Transverse colon (tissue), 4 donors: ENCODE data around the gene GADD45B. TPM values are rescaled to one million over a fixed set of nuclear protein-coding genes. Genes with fewer than 3 reads are reported as not detected.

Experiments used
- DNase-seq: peaks from one replicate; pipeline ENCODE4 v3.0.0-alpha.2; 2019
- H3K27ac ChIP-seq, 4 donors: fragments of 200-600 bp; sonication (generic); 2 replicates each; pipeline ENCODE4 v1.5.1; 2016 to 2018; ENCODE audit warnings: inconsistent platforms in 4 of 4
- H3K27me3 ChIP-seq: fragments of 200-600 bp; sonication (generic); 2 replicates; pipeline ENCODE4 v1.5.1; 2017; ENCODE audit warnings: inconsistent platforms
- H3K36me3 ChIP-seq, 4 donors: fragments of 200-600 bp; sonication (generic); 2 replicates each; pipeline ENCODE4 v1.5.1; 2017 to 2019; ENCODE audit warnings: inconsistent platforms in 4 of 4
- H3K4me1 ChIP-seq, 4 donors: fragments of 200-600 bp; sonication (generic); 2 replicates each; pipeline ENCODE4 v1.5.1; 2017 to 2020; ENCODE audit warnings: inconsistent platforms in 4 of 4
- H3K4me3 ChIP-seq, 4 donors: fragments of 200-600 bp; sonication (generic); 1 replicate in 1 of 4; 2 replicates in 3 of 4; pipeline versions ENCODE4 v1.5.1 to v1.6.1; 2017 to 2019; ENCODE audit warnings: inconsistent platforms in 4 of 4
- H3K9me3 ChIP-seq, 2 donors: fragments of 200-600 bp; sonication (generic); 2 replicates each; pipeline ENCODE4 v1.5.1; 2017 to 2019; ENCODE audit warnings: inconsistent platforms in 2 of 2
- EP300 ChIP-seq: sonication (generic); formaldehyde crosslinking; IDR thresholded peaks from one replicate; pipeline ENCODE4 v1.6.1; 2017; ENCODE audit warnings: antibody characterized with exemption, low read depth
- POLR2A ChIP-seq: fragments of 450-650 bp; IDR thresholded peaks from one replicate; pipeline ENCODE4 v1.6.1; 2016; ENCODE audit warnings: antibody characterized with exemption, mild to moderate bottlenecking, moderate library complexity
- POLR2AphosphoS5 ChIP-seq, 3 donors: sonication (generic); formaldehyde crosslinking; IDR thresholded peaks; one replicate each; pipeline ENCODE4 v1.6.1; 2016; ENCODE audit warnings: antibody characterized with exemption in 3 of 3
- WGBS, 2 donors: methylation state at CpG; one replicate each; pipeline ENCODE4 v1.1.5; 2018; ENCODE audit warnings: low coverage in 1 of 2; 5-methylcytosine and 5-hydroxymethylcytosine counted together
- in situ Hi-C, 4 donors: fragments of 200-750 bp; cut with MboI; loops; one replicate each; pipeline versions ENCODE4 v1.15.0 to v1.15.1; 2017; ENCODE audit warnings: low sequenced_read_pairs in 3 of 4, low pct_ligation_motif_present in 1 of 4, low pct_unique_long_range_greater_than_20kb in 1 of 4
- intact Hi-C: fragments of 100-400 bp; cut with DNase I; formaldehyde crosslinking; loops from one replicate; pipeline ENCODE4 v1.15.1; 2023; ENCODE audit warnings: low total_unique reads
- total RNA-seq, 4 donors: library from RNA; depleted of rRNA; stranded (reverse); fragments of >200 nt; gene quantifications; one replicate each; pipeline ENCODE4 v1.1.0, GENCODE V29; 2016
- TF ChIP-seq, protein P1 (sequence below), 5 experiments: fragments of 200-600 bp in 3 of 5; fragments of 450-650 bp in 2 of 5; sonication (generic) in 3 of 5; IDR thresholded peaks; 1 replicate in 2 of 5; 2 replicates in 3 of 5; pipeline ENCODE4 v1.5.1; 2016 to 2017; ENCODE audit warnings: antibody characterized with exemption in 5 of 5, inconsistent platforms in 3 of 5, mild to moderate bottlenecking in 2 of 5, moderate library complexity in 1 of 5

Gene GADD45B
- total RNA-seq, 4 donors from 2014 or later = 59.0 to 280 (median 167) TPM

DNA sequence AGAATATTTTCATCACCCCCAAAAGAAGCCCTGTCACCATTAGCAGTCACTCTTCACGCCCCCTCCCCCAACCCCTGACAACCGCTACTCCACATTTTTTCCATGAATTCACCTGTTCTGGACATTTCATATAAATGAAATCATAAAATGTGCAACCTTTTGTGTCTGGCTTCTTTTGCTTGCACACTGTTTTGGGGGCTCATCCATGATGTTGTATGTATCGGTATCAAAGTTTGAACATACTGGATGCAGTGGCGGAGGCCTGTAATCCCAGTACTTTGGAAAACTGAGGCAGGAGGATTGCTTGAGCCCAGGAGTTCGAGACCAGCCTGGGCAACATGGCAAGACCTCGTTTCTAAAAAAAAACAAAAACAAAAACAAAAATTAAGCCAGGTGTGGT, 7.2 kb downstream of the GADD45B start:
- H3K4me1 ChIP-seq = peaks cover under 1 to 20% (median 18%) of the 10 kb centered on the region in 4 donors
- in situ Hi-C loops = no loop called here
- no peaks in the 10 kb centered on the region for H3K27me3 ChIP-seq
- TF ChIP-seq EP300 = no peak
- TF ChIP-seq, protein P1, sequence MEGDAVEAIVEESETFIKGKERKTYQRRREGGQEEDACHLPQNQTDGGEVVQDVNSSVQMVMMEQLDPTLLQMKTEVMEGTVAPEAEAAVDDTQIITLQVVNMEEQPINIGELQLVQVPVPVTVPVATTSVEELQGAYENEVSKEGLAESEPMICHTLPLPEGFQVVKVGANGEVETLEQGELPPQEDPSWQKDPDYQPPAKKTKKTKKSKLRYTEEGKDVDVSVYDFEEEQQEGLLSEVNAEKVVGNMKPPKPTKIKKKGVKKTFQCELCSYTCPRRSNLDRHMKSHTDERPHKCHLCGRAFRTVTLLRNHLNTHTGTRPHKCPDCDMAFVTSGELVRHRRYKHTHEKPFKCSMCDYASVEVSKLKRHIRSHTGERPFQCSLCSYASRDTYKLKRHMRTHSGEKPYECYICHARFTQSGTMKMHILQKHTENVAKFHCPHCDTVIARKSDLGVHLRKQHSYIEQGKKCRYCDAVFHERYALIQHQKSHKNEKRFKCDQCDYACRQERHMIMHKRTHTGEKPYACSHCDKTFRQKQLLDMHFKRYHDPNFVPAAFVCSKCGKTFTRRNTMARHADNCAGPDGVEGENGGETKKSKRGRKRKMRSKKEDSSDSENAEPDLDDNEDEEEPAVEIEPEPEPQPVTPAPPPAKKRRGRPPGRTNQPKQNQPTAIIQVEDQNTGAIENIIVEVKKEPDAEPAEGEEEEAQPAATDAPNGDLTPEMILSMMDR (IDR thresholded peaks at IDR 0.05) = no peak
- no peak for TF ChIP-seq POLR2AphosphoS5 (IDR thresholded peaks at IDR 0.05)
- no peak for TF ChIP-seq POLR2A
- no peak overlapping the region for H3K4me3 ChIP-seq
- 75 to 76% methylated on average over 6 of the region's 6 CpGs for WGBS, 2 donors
- no peak overlapping the region for H3K27ac ChIP-seq
- no peak for DNase-seq
- H3K36me3 ChIP-seq = no peaks in the 10 kb centered on the region
- peaks cover 6 to 7% of the 10 kb centered on the region in 2 donors for H3K9me3 ChIP-seq
- intact Hi-C loops = no loop called here

DNA sequence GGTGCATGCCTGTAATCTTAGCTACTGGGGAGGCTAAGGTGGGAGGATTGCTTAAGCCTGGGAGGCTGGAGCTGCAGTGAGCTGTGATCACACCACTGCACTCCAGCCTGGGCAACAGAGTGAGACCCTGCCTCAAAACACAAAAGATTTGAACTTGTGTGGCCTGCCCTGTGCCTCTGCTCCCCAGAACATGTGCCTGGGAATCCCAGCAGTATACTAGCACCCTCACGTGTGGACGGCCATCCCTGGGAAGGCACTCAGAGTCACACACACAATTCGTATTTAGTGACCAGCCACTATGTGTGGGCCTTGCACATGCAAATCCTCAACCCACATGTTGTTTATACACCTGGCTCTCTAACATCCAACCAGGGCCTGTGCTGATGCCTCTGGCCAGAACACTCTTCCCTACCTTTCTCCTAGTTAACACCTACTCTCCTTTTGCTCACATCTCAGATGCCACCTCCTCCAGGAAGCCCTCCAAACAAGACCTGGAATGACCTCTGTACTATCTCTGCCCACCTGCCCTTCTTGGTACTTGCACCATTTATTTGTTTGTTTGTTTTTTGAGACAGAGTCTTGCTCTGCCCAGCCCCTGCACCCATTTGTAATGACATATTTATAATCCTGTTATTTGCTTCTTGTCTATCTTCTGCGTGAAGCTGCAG, 7.7 kb downstream of the GADD45B start:
- no peak for DNase-seq
- peaks cover 3 to 21% (median 18%) of the 10 kb centered on the region in 4 donors for H3K4me1 ChIP-seq
- peaks cover 6 to 7% of the 10 kb centered on the region in 2 donors for H3K9me3 ChIP-seq
- H3K36me3 ChIP-seq = no peaks in the 10 kb centered on the region
- TF ChIP-seq EP300 = no peak
- TF ChIP-seq POLR2A = no peak
- TF ChIP-seq POLR2AphosphoS5 (IDR thresholded peaks at IDR 0.05) = no peak
- TF ChIP-seq, protein P1 (IDR thresholded peaks at IDR 0.05) = no peak
- H3K4me3 ChIP-seq = no peak overlapping the region
- intact Hi-C loops = no loop called here
- H3K27ac ChIP-seq = no peak overlapping the region
- in situ Hi-C loops = no loop called here
- no peaks in the 10 kb centered on the region for H3K27me3 ChIP-seq
- WGBS, 2 donors = 85% methylated on average over 4 of the region's 4 CpGs; no CpG with 5 or more reads in 1 of the 2 donors

DNA sequence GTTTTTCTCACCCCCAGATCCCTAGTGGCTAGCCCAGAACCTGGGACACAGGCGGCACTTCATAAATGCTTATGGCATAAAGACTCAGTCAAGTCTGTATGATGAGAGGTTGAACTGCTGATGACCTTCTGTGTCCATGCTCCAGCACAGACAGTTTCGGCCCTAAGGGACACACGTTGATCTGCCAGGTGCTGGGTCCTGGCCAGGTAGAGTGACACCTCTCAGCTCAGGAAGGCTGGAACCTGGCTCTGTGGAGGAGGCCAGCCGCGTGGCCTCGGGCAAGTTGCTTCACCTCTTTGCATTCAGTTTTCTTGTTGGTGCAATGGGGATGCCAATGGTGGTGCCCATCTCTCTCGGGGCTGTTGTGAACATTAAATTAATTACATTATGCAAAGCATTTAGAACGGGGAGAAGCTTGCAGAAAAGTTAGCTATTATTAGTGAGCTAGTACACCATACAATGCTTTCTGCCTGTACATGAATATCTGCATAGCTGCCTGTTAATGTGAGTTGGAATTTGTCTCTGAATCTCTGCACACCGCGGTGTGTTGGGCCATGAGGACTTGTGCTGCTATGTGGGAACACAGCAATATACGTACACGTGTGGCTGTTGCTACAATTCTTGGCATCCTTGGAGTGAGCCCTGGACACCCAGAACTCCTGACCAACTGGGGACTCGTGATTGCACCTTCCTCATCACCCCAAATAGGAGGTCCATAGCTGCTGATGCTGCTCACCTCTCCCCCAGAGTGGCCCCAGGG, 8.4 kb downstream of the GADD45B start:
- no peak overlapping the region for H3K4me3 ChIP-seq

DNA sequence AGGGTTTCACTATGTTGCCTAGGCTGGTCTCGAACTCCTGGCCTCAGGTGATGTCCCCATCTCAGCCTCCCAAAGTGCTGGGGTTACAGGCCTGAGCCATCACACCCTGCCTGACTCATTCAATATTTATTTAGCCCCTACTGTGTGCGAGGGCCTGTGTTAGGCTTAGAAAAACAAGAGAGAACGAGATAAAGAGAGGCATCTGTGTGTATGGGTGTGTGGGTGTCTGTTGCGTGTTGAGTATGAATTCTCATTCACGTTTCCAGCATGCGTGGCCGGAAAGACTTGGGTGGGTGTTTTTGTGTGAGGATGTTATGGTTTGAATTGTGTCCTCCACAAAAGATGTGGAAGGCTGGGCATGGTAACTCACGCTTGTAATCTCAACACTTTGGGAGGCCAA, 9.5 kb downstream of the GADD45B start:
- in situ Hi-C loops (no loop called here), intact Hi-C loops (no loop called here)
- Histone ChIP-seq H3K9me3 (peaks cover 6 to 7% of the 10 kb centered on the region in 2 donors), H3K4me1 (peaks cover 8 to 29% (median 22%) of the 10 kb centered on the region in 4 donors), H3K36me3 (no peaks in the 10 kb centered on the region), H3K4me3 (no peak overlapping the region), H3K27me3 (peaks cover 8% of the 10 kb centered on the region), H3K27ac (no peak overlapping the region)
- TF ChIP-seq, protein P1 (IDR thresholded peaks at IDR 0.05) = no peak
- no peak for TF ChIP-seq POLR2A
- TF ChIP-seq EP300 = no peak
- TF ChIP-seq POLR2AphosphoS5 (IDR thresholded peaks at IDR 0.05) = no peak
- 46 to 69% methylated on average over 3 to 8 of the region's 8 CpGs for WGBS, 2 donors
- no peak for DNase-seq

More for the DNA sequence above, 8.4 kb downstream of the GADD45B start:
- TF ChIP-seq, protein P1 (IDR thresholded peaks at IDR 0.05) = no peak
- TF ChIP-seq POLR2A (no peak), POLR2AphosphoS5 (IDR thresholded peaks at IDR 0.05) (no peak), EP300 (no peak)
- in situ Hi-C loops (no loop called here), intact Hi-C loops (no loop called here)
- H3K27ac ChIP-seq = no peak overlapping the region
- peaks cover 4 to 22% (median 18%) of the 10 kb centered on the region in 4 donors for H3K4me1 ChIP-seq
- H3K27me3 ChIP-seq = peaks cover 5% of the 10 kb centered on the region
- WGBS, 2 donors = 86 to 100% methylated on average over 1 to 13 of the region's 13 CpGs
- DNase-seq = no peak
- H3K36me3 ChIP-seq = no peaks in the 10 kb centered on the region
- H3K9me3 ChIP-seq = peaks cover 6 to 7% of the 10 kb centered on the region in 2 donors
